ENCODE results near the gene RPTOR. TPM values are rescaled to one million over a fixed set of nuclear protein-coding genes. Genes with fewer than 3 reads are reported as not detected.

Gene RPTOR
- total RNA-seq, 3 donors from 2014 or later (not counting 1 experiment from before 2014, with no cell fraction given) = 49.2 to 63.6 (median 55.4) TPM

- Mint-ChIP-seq H3K9me3 (no peaks in the 10 kb centered on the region), H3K36me3 (no peaks in the 10 kb centered on the region), H3K27me3 (ENCODE audit: low read depth in 2 of 2) (no peaks in the 10 kb centered on the region), H3K4me1 (peaks cover 8 to 31% of the 10 kb centered on the region in 2 donors), H3K4me3 (no peak overlapping the region), H3K27ac (no peak overlapping the region)
- TF ChIP-seq, protein P1, sequence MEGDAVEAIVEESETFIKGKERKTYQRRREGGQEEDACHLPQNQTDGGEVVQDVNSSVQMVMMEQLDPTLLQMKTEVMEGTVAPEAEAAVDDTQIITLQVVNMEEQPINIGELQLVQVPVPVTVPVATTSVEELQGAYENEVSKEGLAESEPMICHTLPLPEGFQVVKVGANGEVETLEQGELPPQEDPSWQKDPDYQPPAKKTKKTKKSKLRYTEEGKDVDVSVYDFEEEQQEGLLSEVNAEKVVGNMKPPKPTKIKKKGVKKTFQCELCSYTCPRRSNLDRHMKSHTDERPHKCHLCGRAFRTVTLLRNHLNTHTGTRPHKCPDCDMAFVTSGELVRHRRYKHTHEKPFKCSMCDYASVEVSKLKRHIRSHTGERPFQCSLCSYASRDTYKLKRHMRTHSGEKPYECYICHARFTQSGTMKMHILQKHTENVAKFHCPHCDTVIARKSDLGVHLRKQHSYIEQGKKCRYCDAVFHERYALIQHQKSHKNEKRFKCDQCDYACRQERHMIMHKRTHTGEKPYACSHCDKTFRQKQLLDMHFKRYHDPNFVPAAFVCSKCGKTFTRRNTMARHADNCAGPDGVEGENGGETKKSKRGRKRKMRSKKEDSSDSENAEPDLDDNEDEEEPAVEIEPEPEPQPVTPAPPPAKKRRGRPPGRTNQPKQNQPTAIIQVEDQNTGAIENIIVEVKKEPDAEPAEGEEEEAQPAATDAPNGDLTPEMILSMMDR (IDR thresholded peaks at IDR 0.05) = no peak
- Histone ChIP-seq H3K27ac (ENCODE audit: low read length) (no peak overlapping the region), H3K9me3 (ENCODE audit: control insufficient read depth, insufficient read depth, low read length) (no peaks in the 10 kb centered on the region), H3K4me1 (ENCODE audit: control insufficient read depth, insufficient read depth, low read length) (peaks cover 3% of the 10 kb centered on the region), H3K36me3 (ENCODE audit: control insufficient read depth, insufficient read depth, low read length) (peaks cover 5% of the 10 kb centered on the region), H3K27me3 (ENCODE audit: control insufficient read depth, insufficient read depth, low read length) (no peaks in the 10 kb centered on the region), H3K4me3 (ENCODE audit: low read length) (no peak overlapping the region)
- ATAC-seq (no peak), DNase-seq (no peak)
- no CpG with 5 or more reads among the region's 2 CpGs for WGBS (ENCODE audit: insufficient coverage)
- intact Hi-C loops (cut with micrococcal nuclease) = no loop called here
Observed at GRCh38 chr17:80552523-80552922, 7.9 kb downstream of the RPTOR start.

- H3K27me3 ChIP-seq (ENCODE audit: control insufficient read depth, insufficient read depth, low read length) = no peaks in the 10 kb centered on the region
- ATAC-seq (no peak), DNase-seq (no peak)
- Mint-ChIP-seq H3K36me3 (no peaks in the 10 kb centered on the region), H3K27ac (no peak overlapping the region), H3K4me3 (no peak overlapping the region), H3K9me3 (no peaks in the 10 kb centered on the region), H3K27me3 (ENCODE audit: low read depth in 2 of 2) (no peaks in the 10 kb centered on the region), H3K4me1 (peaks cover 21 to 37% of the 10 kb centered on the region in 2 donors)
- H3K4me1 ChIP-seq (ENCODE audit: control insufficient read depth, insufficient read depth, low read length) = no peaks in the 10 kb centered on the region
- no peak overlapping the region for H3K27ac ChIP-seq (ENCODE audit: low read length)
- H3K9me3 ChIP-seq (ENCODE audit: control insufficient read depth, insufficient read depth, low read length) = no peaks in the 10 kb centered on the region
- peaks cover 5% of the 10 kb centered on the region for H3K36me3 ChIP-seq (ENCODE audit: control insufficient read depth, insufficient read depth, low read length)
- TF ChIP-seq, protein P1 (IDR thresholded peaks at IDR 0.05) = no peak
- H3K4me3 ChIP-seq (ENCODE audit: low read length) = no peak overlapping the region
- intact Hi-C loops (cut with micrococcal nuclease) = no loop called here
- 94% methylated on average over 6 of the region's 7 CpGs for WGBS (ENCODE audit: insufficient coverage)
Observed at GRCh38 chr17:80555266-80555665, 10.6 kb downstream of the RPTOR start.

GRCh38 chr17:80558046-80558445, 13.4 kb downstream of the RPTOR start:
- 80% methylated on average over 6 of the region's 6 CpGs for WGBS (ENCODE audit: insufficient coverage)
- no peaks in the 10 kb centered on the region for H3K9me3 Mint-ChIP-seq
- no peak for ATAC-seq

More at GRCh38 chr17:80558046-80558445, 13.4 kb downstream of the RPTOR start:
- DNase-seq = no peak
- H3K4me1 ChIP-seq (ENCODE audit: control insufficient read depth, insufficient read depth, low read length) = no peaks in the 10 kb centered on the region
- no peaks in the 10 kb centered on the region for H3K27me3 Mint-ChIP-seq (ENCODE audit: low read depth in 2 of 2)
- H3K27ac ChIP-seq (ENCODE audit: low read length) = no peak overlapping the region
- TF ChIP-seq, protein P1 (IDR thresholded peaks at IDR 0.05) = no peak
- H3K4me3 Mint-ChIP-seq = no peak overlapping the region
- H3K27me3 ChIP-seq (ENCODE audit: control insufficient read depth, insufficient read depth, low read length) = no peaks in the 10 kb centered on the region
- H3K4me3 ChIP-seq (ENCODE audit: low read length) = no peak overlapping the region
- peaks cover 3% of the 10 kb centered on the region for H3K36me3 ChIP-seq (ENCODE audit: control insufficient read depth, insufficient read depth, low read length)
- intact Hi-C loops (cut with micrococcal nuclease) = no loop called here
- H3K9me3 ChIP-seq (ENCODE audit: control insufficient read depth, insufficient read depth, low read length) = no peaks in the 10 kb centered on the region
- no peak overlapping the region for H3K27ac Mint-ChIP-seq
- H3K36me3 Mint-ChIP-seq = no peaks in the 10 kb centered on the region
- H3K4me1 Mint-ChIP-seq = peaks cover 13 to 26% of the 10 kb centered on the region in 2 donors
